Eye (tissue), 1 donor: Measurements from ENCODE around the gene ZBTB7C.

Experiments used
- DNase-seq: peaks from one replicate; pipeline ENCODE4 v3.0.0-alpha.2; 2015

ZBTB7C gene

DNA sequence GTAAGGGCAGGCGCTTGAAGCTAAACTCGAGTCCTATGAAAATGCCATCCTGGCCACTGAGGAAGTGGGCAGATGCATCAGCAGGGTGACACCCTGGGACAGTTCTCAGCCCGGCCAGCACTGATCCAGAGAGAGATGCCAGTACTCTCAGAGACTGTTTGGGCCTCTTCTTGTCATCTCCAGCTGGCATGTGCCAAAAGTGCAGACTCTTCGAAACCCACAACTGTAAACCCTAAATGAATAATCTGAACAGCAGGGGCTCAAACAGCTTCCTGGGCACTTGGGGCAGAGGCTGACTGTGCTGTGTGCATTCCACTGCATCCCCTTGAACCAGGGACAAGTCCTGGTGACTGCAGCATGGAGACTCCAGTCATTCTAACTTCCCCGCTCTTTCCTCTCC, 274.6 kb downstream of the ZBTB7C start:
- no peak for DNase-seq

DNA sequence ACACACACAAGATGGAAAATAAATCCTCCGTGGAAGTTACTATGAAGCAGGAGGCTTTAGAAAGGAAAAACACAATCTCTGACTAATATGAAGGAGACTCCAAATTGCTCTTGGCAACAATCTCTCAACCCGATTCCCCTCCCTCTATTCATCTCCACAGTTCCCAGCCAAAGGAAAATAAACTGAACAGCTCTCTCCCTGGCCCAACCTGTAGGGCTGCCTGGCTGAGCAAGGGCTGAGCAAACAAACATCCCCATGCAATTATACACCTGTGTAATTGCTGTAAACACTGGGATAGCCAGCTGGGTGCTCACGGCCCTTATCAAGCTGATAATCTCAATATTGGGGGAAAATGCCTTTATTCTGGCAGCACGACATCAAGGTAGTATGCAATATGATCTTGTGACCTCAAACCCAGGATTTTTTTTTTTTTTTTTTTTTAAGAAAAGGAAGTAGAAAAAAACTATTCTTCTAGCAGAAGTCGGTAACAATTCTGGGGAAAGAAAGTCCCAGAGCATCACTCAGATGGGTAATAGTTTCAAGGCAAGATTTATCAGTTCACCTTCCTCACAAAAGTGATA, 275.4 kb downstream of the ZBTB7C start:
- DNase-seq: peak; percentile 58

DNA sequence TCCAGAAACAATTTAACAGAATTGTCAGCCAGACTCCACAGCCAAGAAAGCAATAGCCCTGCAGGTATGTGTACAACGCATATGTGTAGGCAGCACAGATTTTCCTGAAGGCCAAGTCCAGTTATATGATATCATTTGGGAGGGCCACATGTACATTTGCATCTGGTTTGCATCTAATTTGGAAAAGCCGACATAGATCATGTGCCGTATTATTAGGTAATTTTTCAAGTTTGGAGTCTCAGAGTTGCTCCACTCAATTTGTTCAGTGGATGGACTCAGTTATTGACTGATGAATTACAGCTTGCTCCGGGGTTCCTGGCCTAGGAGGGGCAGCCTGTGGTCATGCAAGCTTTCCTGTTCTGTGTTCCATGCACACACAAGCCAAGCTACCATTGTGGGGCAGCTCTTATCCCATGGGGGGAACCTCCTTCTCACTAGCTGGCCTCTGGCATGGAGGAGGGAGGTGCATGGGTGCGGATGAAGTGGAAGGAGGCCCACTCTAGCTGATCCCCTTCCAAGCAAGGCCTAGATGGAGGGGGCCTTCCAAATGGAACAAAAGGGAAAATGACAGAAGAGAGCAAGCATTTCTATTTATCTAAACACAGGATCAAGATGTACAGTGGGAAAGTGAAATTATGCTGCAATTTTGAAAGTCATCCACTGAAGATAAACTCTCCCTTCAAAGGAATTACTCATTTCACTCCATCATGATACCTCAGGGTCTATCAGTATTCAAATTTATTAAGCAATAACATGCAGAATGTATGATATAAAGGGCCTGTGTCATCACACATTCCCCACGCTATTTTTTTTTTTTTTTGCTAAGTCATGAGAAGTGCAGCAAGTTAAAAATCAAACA, 276.2 kb downstream of the ZBTB7C start:
- no peak for DNase-seq

DNA sequence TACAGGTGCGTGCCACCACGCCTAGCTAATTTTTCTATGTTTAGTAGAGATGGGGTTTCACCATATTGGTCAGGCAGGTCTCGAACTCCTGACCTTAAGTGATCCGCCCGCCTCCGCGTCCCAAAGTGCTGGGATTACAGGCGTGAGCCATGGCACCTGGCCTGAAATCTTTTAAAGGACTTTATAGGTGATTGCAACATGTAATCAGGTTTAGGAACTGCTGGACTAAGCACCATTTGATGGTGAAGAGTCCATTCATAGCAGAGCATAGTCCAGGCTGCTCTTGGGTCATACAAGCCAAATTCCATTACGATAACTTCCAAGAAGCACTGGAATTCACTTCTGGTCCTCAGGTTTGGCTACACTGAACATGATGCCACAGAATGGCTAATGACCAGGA, 278.1 kb downstream of the ZBTB7C start:
- DNase-seq: no peak

DNA sequence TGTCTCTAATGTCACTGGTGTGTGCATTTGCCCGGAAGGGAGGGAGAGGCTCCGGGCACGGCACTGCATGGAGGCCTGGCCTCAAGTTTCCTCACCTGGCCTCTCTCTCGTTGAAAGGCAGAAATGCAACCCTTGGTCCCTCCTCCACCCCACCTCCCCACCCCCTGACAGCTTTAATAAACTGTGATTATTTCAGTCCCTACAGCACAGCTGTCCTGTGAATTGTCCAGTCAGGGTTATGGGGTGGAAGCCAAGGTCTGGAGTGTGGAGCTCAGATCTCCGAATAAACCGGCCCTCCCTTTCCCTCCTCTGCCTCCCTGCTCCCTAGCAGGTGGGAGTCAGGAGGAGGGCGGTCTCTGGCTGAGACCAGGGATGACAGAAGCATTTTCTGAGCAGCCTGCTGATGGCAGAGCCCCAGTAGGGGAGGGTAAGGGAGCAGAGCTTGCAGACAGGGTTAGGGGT, 279.5 kb downstream of the ZBTB7C start:
- DNase-seq: no peak

DNA sequence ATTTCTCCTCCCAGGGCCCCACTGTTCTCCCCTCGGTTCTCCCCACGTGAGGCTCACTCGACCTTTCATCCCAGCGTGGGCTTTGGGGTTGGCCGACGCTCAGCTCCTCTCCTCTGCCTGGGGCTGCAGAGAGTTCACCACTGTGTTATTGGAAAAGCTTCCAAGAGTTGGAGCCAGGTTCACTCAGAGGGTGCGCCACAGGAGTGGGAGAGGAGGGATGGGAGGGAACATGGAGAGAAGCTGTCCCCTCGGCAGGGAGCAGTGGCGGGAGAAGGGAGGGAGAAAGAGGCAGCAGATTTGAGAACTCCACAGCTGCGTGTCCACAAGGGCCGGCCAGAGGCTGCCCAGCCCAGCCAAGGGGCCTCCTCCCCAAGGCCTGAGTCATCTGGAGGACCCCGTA, 281.6 kb downstream of the ZBTB7C start:
- no peak for DNase-seq

DNA sequence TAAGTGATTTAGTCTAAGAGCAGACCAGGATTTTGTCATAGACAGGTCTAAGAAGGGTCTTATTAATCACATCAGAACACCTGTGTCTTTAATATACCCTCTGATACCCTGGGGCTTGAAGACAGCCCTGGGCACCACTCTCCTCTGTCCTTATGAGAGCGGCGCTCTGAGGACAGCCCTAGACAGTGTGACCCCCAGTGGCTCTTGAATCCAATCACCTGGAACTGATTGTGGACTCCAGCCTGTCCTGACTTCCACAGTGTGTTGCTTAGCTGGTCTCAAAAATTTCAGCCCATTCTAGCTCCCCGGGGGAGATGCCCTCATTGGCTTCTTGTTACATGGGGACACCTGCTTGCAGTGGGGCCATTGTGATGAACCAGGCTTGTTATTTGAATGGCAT, 282.9 kb downstream of the ZBTB7C start:
- no peak for DNase-seq

DNA sequence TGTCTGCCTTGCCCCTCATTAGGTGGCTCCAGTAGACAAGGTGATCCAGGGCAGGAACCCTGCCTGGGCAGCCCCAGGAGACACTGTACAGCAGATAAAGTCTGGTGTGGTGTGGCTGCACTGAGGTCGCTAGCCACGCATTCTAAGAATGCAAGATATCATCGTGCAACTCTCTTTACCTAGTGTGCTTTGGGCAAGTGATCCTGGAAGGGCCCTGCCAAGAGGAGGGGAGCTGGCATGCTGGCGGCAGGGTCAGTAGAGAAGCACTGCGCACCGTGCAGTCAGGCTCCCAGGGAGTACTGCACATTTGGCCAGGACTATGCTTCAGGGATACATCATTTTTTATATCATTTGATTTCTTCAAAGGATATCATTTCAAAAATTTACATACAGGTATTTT, 283.5 kb downstream of the ZBTB7C start:
- DNase-seq: no peak

DNA sequence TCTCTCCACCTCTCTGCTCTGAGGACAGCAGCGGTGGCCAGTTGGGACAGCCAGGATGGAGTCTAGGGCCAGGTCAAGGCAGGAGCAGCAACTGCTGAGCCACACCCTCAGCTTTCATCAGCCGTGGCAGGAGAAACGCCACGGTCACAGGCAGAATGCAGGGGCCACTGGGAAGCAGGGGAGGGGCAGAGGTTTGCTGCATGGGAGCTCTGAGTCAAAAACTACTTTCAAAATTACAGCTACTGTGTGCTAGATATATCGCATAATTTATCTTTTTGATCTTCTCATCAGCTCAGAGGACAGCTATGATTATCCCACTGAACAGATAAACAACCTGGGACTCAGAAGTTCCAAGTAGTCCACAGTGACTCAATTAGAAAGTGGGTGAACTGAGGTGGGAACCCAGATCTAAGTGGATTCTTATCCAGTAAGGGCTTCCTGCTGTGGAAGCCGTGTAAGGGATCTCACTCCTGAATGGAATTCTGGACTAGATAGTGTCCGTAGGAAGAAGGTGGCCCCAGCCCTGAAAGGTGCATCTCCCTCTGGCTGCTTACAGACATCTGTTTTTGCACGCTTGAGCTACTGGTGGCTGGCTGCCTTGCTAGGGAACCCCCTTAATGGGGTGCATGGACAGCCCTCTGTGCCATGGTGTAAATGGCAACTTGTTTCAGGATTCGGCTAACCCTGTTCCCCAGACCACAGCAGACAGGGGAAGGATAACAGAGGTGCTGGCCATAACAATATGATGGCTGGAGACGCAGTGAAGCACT, 284.1 kb downstream of the ZBTB7C start:
- no peak for DNase-seq

DNA sequence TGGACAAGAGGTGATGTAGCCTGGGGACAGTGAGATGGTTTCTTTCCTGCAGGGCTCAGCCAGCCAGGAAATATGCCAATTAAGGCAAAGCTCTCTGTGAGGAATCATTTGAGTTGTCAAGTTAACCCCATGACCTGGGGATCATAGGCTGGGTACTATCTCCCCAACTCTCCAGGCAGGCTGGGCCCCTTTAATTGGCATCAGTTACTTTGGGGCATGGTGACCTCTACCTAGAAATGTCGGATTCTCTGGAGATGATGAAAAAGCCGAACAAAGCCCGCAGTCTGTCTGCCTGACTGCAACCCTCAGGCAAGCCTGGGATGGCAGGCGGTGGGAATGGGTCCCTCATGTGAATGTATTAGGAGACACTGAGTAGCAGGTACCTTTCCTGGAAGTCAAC, 285.2 kb downstream of the ZBTB7C start:
- DNase-seq: peak; percentile 73

DNA sequence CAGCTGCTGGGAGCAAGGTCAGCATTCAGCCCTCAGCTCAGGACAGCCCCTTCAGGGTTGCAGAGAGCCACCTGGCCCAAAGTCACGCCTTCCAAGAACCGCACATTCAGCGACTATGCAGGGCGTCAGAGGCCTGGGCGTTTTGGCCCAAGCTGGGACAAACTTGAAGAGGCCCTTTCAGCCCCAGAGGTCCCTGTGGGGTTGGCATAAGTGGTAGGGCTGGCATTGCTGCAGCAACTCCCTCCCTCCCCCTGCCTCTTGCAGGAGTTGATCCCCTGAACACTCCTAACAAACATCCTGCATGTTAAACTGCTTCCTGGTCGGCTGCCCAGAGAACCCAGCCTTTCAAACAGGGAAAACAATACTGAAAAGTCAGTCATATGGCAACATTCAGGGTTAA, 285.9 kb downstream of the ZBTB7C start:
- no peak for DNase-seq

DNA sequence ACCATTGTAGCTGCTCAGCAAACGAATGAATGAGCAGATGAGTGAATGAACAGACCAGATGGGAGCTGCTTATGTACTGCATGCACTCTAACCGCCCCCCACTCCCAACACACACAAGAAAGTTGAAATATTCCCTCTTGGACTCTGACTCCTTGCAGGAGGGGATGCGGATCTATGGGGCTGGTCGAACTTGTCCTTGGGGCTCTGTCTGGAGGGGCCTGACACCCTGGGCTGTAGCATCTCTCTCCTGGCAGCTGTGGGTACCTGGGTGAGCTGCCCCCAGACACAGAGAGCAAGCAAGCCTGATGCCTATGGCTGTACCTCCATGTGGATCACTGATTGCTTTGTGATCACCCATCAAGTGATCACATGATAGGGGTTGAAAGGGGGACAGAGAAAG, 286.4 kb downstream of the ZBTB7C start:
- DNase-seq: no peak

DNA sequence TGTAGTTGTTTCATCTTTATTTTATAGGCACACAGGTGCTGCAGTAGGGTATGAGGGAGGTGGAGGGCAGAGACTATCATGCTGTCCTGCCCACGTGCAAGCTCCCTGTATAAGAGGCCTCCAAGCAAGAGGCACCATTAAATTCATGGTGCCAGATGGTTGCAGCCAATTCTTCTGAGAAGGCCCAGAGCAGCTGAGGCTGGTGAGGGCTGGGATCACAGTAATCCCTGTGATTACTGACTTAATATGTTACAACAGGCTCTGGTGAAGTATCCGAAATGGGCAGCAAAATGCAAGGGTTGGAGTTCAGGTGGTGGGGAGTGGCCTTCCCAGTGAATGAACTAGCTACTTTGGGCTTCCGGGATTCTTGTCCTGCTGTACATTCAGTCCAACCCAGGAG, 286.8 kb downstream of the ZBTB7C start:
- no peak for DNase-seq

DNA sequence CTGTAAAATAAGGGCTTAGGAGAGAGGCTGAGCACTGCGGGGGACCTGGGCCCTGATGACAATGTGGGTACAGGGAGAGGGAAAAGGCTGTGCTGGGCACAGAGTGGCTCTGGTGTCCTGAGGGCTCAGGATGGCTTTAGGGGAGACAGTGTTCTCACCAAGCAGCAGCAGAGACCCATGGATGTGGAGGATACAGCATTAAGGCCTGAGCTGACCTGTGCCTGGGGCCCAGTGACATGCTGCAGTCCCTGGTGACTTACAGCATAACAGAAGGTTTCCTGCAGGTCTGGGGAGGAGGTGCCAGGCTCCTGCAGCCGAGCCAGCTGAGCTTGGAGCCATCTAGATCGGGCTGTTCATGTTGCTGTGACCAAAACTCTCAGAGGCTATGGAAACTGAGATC, 287.4 kb downstream of the ZBTB7C start:
- DNase-seq: no peak

DNA sequence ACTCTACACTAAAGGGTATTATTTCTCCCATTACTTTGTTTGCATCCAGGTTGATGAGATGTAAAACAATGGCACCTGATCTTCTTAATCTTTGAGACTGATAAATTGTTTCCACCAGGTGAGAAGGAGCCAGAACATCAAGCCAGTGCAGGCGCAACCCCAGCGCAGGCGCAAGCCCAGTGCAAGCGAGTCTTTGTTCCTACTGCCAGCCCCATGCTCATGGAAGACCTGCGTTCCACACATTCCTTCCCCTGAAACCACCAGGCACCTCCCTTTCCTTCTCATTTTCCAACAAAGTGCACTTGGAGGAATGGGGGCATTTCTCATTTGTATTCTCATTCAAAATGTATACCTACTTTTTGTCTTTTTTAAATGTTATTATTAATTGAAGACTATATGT, 290.0 kb downstream of the ZBTB7C start:
- no peak for DNase-seq

DNA sequence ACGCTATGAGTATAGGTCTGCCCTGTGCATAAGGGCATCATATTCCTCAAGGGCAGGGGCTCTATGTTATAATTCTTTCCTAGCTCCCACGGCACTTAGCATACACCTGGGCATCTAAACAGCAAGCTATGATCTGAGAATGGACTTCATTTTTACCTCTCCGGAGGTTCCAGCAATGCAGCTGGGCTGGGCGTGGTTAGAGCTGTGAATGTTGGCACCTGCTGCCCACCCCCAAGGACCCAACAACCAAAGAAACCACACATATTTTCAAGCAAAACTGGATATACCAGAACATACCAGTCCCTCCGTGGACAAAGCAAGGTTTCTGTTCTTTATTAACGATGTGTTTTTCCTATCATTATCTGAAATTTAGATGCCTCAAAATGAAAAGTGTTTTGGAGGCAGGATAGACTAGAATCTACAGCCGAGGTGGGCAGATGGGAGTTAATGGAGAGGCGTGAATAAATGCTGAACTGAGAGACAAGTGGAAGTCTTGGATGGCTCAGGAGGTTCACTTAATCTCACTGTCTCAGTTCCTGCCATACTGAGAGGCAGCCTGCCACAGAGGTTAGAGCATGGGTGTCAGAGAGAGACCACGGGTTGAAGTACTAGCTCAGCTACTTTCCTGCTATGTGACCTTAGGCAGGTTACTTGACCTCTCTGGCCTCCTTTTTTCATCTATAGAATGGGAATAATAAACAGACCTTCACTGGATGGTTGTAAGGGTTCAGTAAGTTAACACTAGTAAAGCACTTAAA, 292.1 kb downstream of the ZBTB7C start:
- no peak for DNase-seq

DNA sequence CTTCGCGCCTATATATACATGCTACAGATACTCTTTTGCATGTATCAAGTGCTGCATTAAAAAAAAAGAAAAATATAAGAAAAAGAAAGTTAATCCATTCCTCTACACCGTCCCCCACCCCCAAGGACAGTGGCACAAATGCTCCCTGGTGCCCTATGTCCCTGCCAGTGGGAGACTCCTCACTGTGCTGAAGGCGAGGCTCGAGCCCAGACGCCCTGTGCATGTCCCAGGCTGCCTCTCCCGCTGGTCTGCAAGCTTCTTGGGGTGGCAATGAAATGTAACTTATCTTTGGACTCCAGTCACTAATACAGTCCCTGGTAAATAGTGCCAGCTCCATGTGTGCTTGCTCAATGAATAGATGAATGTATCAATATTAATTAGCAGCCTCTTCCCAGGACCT, 293.2 kb downstream of the ZBTB7C start:
- no peak for DNase-seq

DNA sequence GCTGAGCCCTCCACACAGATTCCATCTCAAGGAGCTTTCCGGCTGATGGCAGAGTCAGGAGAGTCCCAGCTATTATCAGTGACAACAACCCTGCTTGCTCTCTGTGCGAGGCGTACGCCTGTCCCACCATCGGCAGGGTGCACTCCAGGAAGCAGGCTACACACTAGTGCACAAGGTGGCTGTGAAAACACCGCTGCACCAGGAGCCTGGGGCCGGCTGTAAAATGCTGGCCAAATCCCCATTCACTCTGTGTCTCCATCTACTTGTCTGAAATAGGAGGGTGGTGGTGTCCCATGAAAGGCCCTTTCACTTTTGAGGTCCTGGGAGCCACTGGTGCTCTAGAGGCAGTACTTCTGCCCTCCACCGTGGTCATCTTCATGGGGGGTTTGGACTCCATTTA, 295.5 kb downstream of the ZBTB7C start:
- no peak for DNase-seq

DNA sequence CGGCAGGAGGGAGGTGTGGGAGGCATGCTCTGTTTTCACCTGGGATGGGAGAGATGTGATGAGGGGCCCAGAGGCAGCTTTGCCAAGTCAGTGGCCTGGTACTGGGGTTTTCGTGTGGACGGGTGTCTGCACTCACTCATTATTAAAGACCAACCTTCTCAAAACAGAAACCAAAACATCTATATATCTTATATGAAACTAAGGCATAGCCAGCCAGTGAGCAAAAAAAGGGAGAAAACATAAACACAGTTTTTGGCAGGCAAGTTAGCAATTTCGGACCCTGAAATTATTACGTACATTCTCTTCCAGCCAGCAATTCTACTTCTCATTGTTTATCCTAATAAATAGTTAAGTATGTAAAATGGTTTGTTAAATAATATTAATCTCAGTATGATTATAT, 297.6 kb downstream of the ZBTB7C start:
- no peak for DNase-seq

DNA sequence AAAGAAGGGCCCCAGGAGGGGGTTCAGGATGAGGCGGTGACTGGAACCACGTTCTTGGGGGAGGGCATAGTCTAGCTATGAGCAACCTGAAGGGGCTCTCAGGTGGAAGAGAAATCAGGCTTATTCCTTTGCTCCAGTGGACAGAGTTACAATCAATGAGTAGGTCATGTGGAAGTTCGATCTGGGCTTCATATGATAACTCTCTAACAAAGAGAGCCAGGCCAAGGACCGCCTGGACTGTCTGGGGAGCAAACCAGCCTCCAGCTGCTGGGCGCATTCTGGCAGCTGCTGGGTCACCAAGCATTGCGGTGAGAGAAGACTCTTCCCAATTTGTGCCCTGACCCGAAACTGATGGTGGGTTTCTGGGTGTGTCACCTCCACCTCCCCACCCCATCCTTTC, 298.4 kb downstream of the ZBTB7C start:
- DNase-seq: peak; percentile 81

DNA sequence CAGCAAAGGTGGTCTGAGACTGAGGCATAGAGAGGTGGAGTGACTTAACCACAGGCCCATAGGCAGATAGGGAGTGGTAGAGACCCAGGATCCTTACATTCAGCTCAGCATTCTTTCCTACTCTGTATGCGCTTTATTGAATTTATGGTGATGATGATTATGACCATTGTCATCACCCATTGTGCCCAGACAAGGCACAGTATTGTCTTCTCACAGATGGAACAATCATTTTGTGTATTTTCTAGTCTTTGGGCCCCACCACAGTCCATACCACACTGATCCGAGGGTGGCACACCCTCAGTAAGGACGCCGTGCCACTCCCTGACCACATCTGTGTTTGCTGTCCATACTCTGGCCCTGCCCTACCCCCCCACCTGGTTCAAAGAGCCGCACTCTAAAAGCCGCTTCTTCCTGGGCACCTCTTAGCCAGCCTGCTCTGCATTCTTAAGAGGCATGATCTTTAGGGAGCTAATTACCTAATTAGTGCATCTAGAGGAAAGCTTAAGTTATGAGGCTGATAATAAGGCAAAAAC, 299.2 kb downstream of the ZBTB7C start:
- DNase-seq: peak; percentile 37

DNA sequence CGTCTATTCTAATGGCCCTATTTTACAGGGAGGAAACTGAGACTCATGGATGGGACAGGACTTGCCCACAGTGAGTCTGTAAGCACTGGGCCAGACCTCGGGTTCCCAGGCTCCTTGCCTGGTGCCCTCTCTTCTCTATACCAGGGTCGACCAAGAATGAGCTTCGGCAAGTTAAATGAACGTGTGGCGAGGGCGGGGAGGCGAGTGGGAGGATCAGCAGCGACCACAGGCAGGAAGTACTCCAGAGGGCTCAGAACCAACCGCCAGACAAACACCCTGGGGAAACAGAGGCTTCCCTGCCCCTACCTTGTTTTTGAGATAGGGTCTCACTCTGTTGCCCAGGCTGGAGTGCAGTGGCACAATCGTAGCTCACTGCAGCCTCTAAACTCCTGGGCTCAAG, 301.0 kb downstream of the ZBTB7C start:
- DNase-seq: no peak
